ENCODE results near the gene ASAP3.
A peak's percentile ranks its signal among the peaks of the same experiment; 100 is the strongest.

ASAP3 gene

DNA sequence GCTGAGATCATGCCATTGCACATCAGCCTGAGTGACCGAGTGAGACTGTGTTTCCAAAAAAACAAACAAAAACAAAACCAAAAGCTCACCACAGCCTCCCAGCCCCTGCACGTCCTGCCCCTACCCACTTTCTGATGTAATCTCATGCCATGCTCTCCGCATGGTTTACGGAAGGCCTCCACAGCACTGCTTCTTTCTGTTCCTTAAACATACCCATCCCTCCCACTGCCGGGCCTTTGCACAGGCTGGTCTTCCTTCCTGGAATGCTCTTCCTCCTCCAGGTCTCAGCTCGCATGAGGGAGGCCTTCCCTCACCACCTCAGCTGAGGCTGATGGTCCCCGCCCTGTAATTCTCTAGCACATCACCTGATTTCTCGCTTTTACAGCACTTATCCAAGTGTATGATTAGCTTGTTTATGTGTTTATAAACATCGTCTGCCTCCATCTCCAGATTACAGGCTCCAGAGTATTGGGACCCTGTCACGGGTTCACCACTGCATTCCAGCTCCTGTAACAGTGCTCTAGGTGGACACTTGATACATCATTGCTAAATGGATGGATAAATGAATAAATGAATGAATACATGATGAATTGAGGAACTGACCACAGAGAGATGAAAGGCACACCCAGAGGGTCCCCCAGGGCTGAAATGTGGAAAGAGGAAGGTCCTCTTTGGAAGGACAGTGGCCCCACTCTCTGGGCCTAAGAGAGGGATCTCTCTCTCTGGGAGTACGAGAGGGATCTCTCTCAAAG is 81.5 kb downstream of the ASAP3 start:
- H3K36me3 ChIP-seq (ENCODE audit: control insufficient read depth in 5 of 5, insufficient read depth in 5 of 5, low read length in 5 of 5): peaks cover 0 to 7% (median 2%) of the 10 kb centered on the region in 5 donors
- peaks cover 6 to 36% (median 28%) of the 10 kb centered on the region in 5 donors for H3K4me1 ChIP-seq (ENCODE audit: control insufficient read depth in 5 of 5, insufficient read depth in 5 of 5, low read length in 5 of 5)
- H3K9me3 ChIP-seq (ENCODE audit: control insufficient read depth in 5 of 5, low read length in 5 of 5): no peaks in the 10 kb centered on the region
- H3K4me3 ChIP-seq (ENCODE audit: low read depth in 1 of 5, low read length in 5 of 5): no peak overlapping the region
- no peaks in the 10 kb centered on the region for H3K27me3 ChIP-seq (ENCODE audit: control insufficient read depth in 5 of 5, insufficient read depth in 4 of 5, low read length in 5 of 5)
- H3K9ac ChIP-seq (ENCODE audit: low read length in 5 of 5): no peak overlapping the region
- peak overlapping the region; percentile 42 for H3K27ac ChIP-seq (ENCODE audit: low read depth, low read length)

DNA sequence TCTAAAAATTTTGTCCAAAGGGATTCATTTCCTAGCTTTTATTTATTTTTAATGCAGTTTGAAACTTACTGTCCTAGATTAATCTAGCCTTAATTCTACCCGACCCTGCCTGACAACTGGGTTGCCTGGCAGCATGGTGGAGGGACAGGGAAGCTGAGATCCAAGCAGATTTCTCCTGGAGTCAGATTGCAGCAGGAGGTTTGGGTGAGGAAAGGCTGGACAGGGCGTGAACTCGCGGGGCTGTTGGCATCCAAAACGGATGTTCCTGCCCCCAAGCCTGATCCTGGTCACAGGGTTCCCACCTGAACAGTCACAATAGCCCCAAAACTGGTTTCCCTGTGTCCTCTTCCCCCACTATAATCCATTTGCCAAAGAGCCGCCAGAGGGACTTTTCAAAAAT is 82.7 kb downstream of the ASAP3 start:
- Histone ChIP-seq H3K27ac (ENCODE audit: low read depth, low read length) (peak overlapping the region; percentile 34), H3K27me3 (ENCODE audit: control insufficient read depth in 5 of 5, insufficient read depth in 4 of 5, low read length in 5 of 5) (no peaks in the 10 kb centered on the region), H3K4me3 (ENCODE audit: low read depth in 1 of 5, low read length in 5 of 5) (no peak overlapping the region), H3K4me1 (ENCODE audit: control insufficient read depth in 5 of 5, insufficient read depth in 5 of 5, low read length in 5 of 5) (peaks cover 6 to 36% (median 28%) of the 10 kb centered on the region in 5 donors), H3K9ac (ENCODE audit: low read length in 5 of 5) (peak overlapping the region in 1 of 5 donors; percentile 27), H3K9me3 (ENCODE audit: control insufficient read depth in 5 of 5, low read length in 5 of 5) (no peaks in the 10 kb centered on the region), H3K36me3 (ENCODE audit: control insufficient read depth in 5 of 5, insufficient read depth in 5 of 5, low read length in 5 of 5) (peaks cover 0 to 12% (median 5%) of the 10 kb centered on the region in 5 donors)

- Histone ChIP-seq H3K27me3 (ENCODE audit: control insufficient read depth in 5 of 5, insufficient read depth in 4 of 5, low read length in 5 of 5) (no peaks in the 10 kb centered on the region), H3K4me1 (ENCODE audit: control insufficient read depth in 5 of 5, insufficient read depth in 5 of 5, low read length in 5 of 5) (peaks cover 6 to 36% (median 28%) of the 10 kb centered on the region in 5 donors), H3K4me3 (ENCODE audit: low read depth in 1 of 5, low read length in 5 of 5) (no peak overlapping the region), H3K9me3 (ENCODE audit: control insufficient read depth in 5 of 5, low read length in 5 of 5) (no peaks in the 10 kb centered on the region), H3K27ac (ENCODE audit: low read depth, low read length) (peak overlapping the region; percentile 34), H3K9ac (ENCODE audit: low read length in 5 of 5) (peak overlapping the region in 1 of 5 donors; percentile 27), H3K36me3 (ENCODE audit: control insufficient read depth in 5 of 5, insufficient read depth in 5 of 5, low read length in 5 of 5) (peaks cover 0 to 9% (median 5%) of the 10 kb centered on the region in 5 donors)
Observed at GRCh38 chr1:23400324-23401114, 83.5 kb downstream of the ASAP3 start.

DNA sequence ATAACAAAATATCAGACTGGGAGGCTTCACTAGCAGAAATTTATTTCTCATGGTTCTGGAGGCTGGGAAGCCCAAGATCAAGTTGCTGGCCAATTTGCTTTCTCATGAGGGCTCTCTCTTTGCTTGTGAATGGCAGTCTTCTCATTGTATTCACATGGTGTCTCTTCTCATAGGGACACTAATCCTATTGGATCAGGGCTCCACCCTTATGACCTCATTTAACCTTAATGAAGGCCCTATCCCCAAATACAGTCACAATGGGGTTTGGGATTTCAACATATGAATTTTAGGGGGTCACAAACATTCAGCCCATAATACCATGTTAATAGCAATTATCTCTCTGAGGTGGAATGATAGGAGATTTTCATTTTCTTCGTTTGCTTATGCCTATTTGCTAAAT is 84.8 kb downstream of the ASAP3 start:
- Histone ChIP-seq H3K27me3 (ENCODE audit: control insufficient read depth in 5 of 5, insufficient read depth in 4 of 5, low read length in 5 of 5) (no peaks in the 10 kb centered on the region), H3K9me3 (ENCODE audit: control insufficient read depth in 5 of 5, low read length in 5 of 5) (no peaks in the 10 kb centered on the region), H3K4me1 (ENCODE audit: control insufficient read depth in 5 of 5, insufficient read depth in 5 of 5, low read length in 5 of 5) (peaks cover 11 to 46% (median 37%) of the 10 kb centered on the region in 5 donors), H3K4me3 (ENCODE audit: low read depth in 1 of 5, low read length in 5 of 5) (no peak overlapping the region), H3K36me3 (ENCODE audit: control insufficient read depth in 5 of 5, insufficient read depth in 5 of 5, low read length in 5 of 5) (peaks cover 0 to 9% (median 5%) of the 10 kb centered on the region in 5 donors), H3K9ac (ENCODE audit: low read length in 5 of 5) (no peak overlapping the region), H3K27ac (ENCODE audit: low read depth, low read length) (no peak overlapping the region)

GRCh38 chr1:23397908-23398307 is 86.1 kb downstream of the ASAP3 start:
- Histone ChIP-seq H3K27ac (ENCODE audit: low read depth, low read length) (no peak overlapping the region), H3K4me1 (ENCODE audit: control insufficient read depth in 5 of 5, insufficient read depth in 5 of 5, low read length in 5 of 5) (peaks cover 8 to 45% (median 36%) of the 10 kb centered on the region in 5 donors), H3K4me3 (ENCODE audit: low read depth in 1 of 5, low read length in 5 of 5) (no peak overlapping the region), H3K36me3 (ENCODE audit: control insufficient read depth in 5 of 5, insufficient read depth in 5 of 5, low read length in 5 of 5) (peaks cover 0 to 9% (median 5%) of the 10 kb centered on the region in 5 donors), H3K27me3 (ENCODE audit: control insufficient read depth in 5 of 5, insufficient read depth in 4 of 5, low read length in 5 of 5) (no peaks in the 10 kb centered on the region), H3K9me3 (ENCODE audit: control insufficient read depth in 5 of 5, low read length in 5 of 5) (no peaks in the 10 kb centered on the region), H3K9ac (ENCODE audit: low read length in 5 of 5) (no peak overlapping the region)

GRCh38 chr1:23396380-23396779 is 87.6 kb downstream of the ASAP3 start:
- Histone ChIP-seq H3K9ac (ENCODE audit: low read length in 5 of 5) (no peak overlapping the region), H3K4me3 (ENCODE audit: low read depth in 1 of 5, low read length in 5 of 5) (no peak overlapping the region), H3K27me3 (ENCODE audit: control insufficient read depth in 5 of 5, insufficient read depth in 4 of 5, low read length in 5 of 5) (no peaks in the 10 kb centered on the region), H3K36me3 (ENCODE audit: control insufficient read depth in 5 of 5, insufficient read depth in 5 of 5, low read length in 5 of 5) (peaks cover 0 to 9% (median 5%) of the 10 kb centered on the region in 5 donors), H3K27ac (ENCODE audit: low read depth, low read length) (no peak overlapping the region), H3K9me3 (ENCODE audit: control insufficient read depth in 5 of 5, low read length in 5 of 5) (no peaks in the 10 kb centered on the region), H3K4me1 (ENCODE audit: control insufficient read depth in 5 of 5, insufficient read depth in 5 of 5, low read length in 5 of 5) (peaks cover 8 to 37% (median 33%) of the 10 kb centered on the region in 5 donors)

- H3K9me3 ChIP-seq (ENCODE audit: control insufficient read depth in 5 of 5, low read length in 5 of 5): no peaks in the 10 kb centered on the region
- H3K9ac ChIP-seq (ENCODE audit: low read length in 5 of 5): no peak overlapping the region
- H3K36me3 ChIP-seq (ENCODE audit: control insufficient read depth in 5 of 5, insufficient read depth in 5 of 5, low read length in 5 of 5): peaks cover 0 to 9% (median 5%) of the 10 kb centered on the region in 5 donors
- H3K4me3 ChIP-seq (ENCODE audit: low read depth in 1 of 5, low read length in 5 of 5): no peak overlapping the region
- no peak overlapping the region for H3K27ac ChIP-seq (ENCODE audit: low read depth, low read length)
- H3K27me3 ChIP-seq (ENCODE audit: control insufficient read depth in 5 of 5, insufficient read depth in 4 of 5, low read length in 5 of 5): no peaks in the 10 kb centered on the region
- H3K4me1 ChIP-seq (ENCODE audit: control insufficient read depth in 5 of 5, insufficient read depth in 5 of 5, low read length in 5 of 5): peaks cover 8 to 33% (median 32%) of the 10 kb centered on the region in 5 donors
Observed at GRCh38 chr1:23395849-23396248, 88.1 kb downstream of the ASAP3 start.

DNA sequence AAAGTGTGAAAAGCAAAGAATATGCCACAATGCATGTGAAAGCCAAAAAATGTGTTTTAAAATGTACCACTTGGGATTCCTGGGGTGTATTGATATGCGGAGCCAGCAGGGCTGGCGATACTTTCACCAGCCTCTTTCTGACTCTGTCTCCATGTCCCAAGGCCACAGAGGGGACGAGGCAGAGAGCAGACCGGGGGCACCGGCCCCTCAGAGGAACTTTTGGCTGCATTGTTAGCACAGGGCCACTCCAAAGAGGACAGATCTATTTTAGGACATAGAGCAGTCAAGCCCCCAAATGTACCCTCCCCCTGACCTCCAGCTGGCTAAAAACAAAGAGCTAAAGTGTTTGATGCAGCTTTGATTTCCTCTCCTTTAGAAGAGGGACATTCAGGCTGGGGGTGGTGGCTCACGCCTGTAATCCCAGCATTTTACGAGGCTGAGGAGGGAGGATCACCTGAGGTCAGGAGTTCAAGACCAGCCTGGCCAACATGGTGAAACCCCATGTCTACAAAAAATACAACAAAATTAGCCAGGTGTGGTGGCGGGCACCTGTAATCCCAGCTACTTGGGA is 88.7 kb downstream of the ASAP3 start:
- Histone ChIP-seq H3K4me3 (ENCODE audit: low read depth in 1 of 5, low read length in 5 of 5) (no peak overlapping the region), H3K36me3 (ENCODE audit: control insufficient read depth in 5 of 5, insufficient read depth in 5 of 5, low read length in 5 of 5) (peaks cover 0 to 9% (median 5%) of the 10 kb centered on the region in 5 donors), H3K27me3 (ENCODE audit: control insufficient read depth in 5 of 5, insufficient read depth in 4 of 5, low read length in 5 of 5) (no peaks in the 10 kb centered on the region), H3K9ac (ENCODE audit: low read length in 5 of 5) (peak overlapping the region in 3 of 5 donors; percentile 11 to 55 (median 33)), H3K27ac (ENCODE audit: low read depth, low read length) (peak overlapping the region; percentile 81), H3K4me1 (ENCODE audit: control insufficient read depth in 5 of 5, insufficient read depth in 5 of 5, low read length in 5 of 5) (peaks cover 8 to 27% (median 26%) of the 10 kb centered on the region in 5 donors), H3K9me3 (ENCODE audit: control insufficient read depth in 5 of 5, low read length in 5 of 5) (no peaks in the 10 kb centered on the region)

GRCh38 chr1:23394684-23395083 is 89.3 kb downstream of the ASAP3 start:
- Histone ChIP-seq H3K9ac (ENCODE audit: low read length in 5 of 5) (peak overlapping the region in 2 of 5 donors; percentile 16 to 55), H3K4me1 (ENCODE audit: control insufficient read depth in 5 of 5, insufficient read depth in 5 of 5, low read length in 5 of 5) (peaks cover 8 to 27% (median 25%) of the 10 kb centered on the region in 5 donors), H3K36me3 (ENCODE audit: control insufficient read depth in 5 of 5, insufficient read depth in 5 of 5, low read length in 5 of 5) (peaks cover 0 to 10% (median 5%) of the 10 kb centered on the region in 5 donors), H3K27ac (ENCODE audit: low read depth, low read length) (peak overlapping the region; percentile 81), H3K4me3 (ENCODE audit: low read depth in 1 of 5, low read length in 5 of 5) (no peak overlapping the region), H3K27me3 (ENCODE audit: control insufficient read depth in 5 of 5, insufficient read depth in 4 of 5, low read length in 5 of 5) (no peaks in the 10 kb centered on the region), H3K9me3 (ENCODE audit: control insufficient read depth in 5 of 5, low read length in 5 of 5) (no peaks in the 10 kb centered on the region)

Data from subcutaneous abdominal adipose tissue (tissue), 5 donors.